NAMALWA (cell line): ENCODE results near the gene ZNF865.

ENCODE experiments used
- DNase-seq: peaks from one replicate; pipeline ENCODE4 v3.0.0-alpha.2; 2015; ENCODE audit warnings: low spot score

Gene ZNF865

GRCh38 chr19:55644842-55645511 lies 39.5 kb downstream of the ZNF865 start:
- no peak for DNase-seq

- no peak for DNase-seq
Observed at GRCh38 chr19:55645512-55645881, 40.0 kb downstream of the ZNF865 start.

GRCh38 chr19:55646889-55647731 lies 41.7 kb downstream of the ZNF865 start:
- peak; percentile 88 for DNase-seq

GRCh38 chr19:55647732-55648584 lies 42.5 kb downstream of the ZNF865 start, which contains the start of gene CCDC106:
CCDC106 (plus strand) TSS chr19:55648212; CDS start chr19:55649047, 835 bp downstream.
- peak; percentile 71 for DNase-seq

GRCh38 chr19:55648585-55649267 lies 43.3 kb downstream of the ZNF865 start:
- no peak for DNase-seq

GRCh38 chr19:55649268-55650125 lies 44.0 kb downstream of the ZNF865 start:
- no peak for DNase-seq

- DNase-seq: no peak
Observed at GRCh38 chr19:55650126-55650557, 44.7 kb downstream of the ZNF865 start.

GRCh38 chr19:55650602-55651230 lies 45.3 kb downstream of the ZNF865 start:
- no peak for DNase-seq

GRCh38 chr19:55651236-55651635 lies 45.8 kb downstream of the ZNF865 start:
- DNase-seq: no peak

GRCh38 chr19:55652311-55653128 lies 47.1 kb downstream of the ZNF865 start:
- no peak for DNase-seq

- DNase-seq: peak; percentile 99
Observed at GRCh38 chr19:55653651-55654322, 48.3 kb downstream of the ZNF865 start.

GRCh38 chr19:55654323-55654867 lies 48.9 kb downstream of the ZNF865 start:
- DNase-seq: peak; percentile 100

GRCh38 chr19:55654868-55655647 lies 49.6 kb downstream of the ZNF865 start, which contains the start of gene U2AF2:
U2AF2 (plus strand) TSS chr19:55655035; CDS start chr19:55655105, 70 bp downstream.
- peak; percentile 92 for DNase-seq

GRCh38 chr19:55655648-55656040 lies 50.2 kb downstream of the ZNF865 start:
- DNase-seq: no peak

GRCh38 chr19:55656552-55656951 lies 51.1 kb downstream of the ZNF865 start:
- peak; percentile 48 for DNase-seq

GRCh38 chr19:55656988-55657747 lies 51.7 kb downstream of the ZNF865 start:
- no peak for DNase-seq
